ENCODE data around the gene SLC30A2. TPM values are rescaled to one million over a fixed set of nuclear protein-coding genes. Genes with fewer than 3 reads are reported as not detected.

The SLC30A2 gene
- total RNA-seq, 1 donor from 2014 or later = 4.4 TPM

DNA sequence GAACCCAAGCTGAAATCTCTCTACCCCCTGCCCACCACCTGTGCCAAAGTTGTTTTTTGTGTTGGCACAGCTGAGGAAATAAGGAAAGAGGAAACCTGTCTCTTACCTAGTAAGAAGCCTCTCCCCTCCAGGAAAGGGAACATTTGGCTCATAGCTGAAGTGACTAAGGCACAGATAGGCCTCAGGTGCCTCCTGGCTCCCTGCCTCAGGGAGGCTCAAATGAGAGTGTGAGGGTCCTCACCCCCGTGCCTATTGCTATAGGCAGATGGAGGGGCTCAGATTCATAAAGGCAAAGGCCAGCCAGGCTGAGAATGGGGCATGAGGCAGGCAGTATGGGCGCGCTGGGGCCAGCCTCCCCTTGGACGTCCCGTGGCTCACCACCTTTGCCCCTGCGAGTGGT is 7.4 kb downstream of the SLC30A2 start:
- H3K27me3 Mint-ChIP-seq = peaks cover 20% of the 10 kb centered on the region
- peaks cover 3% of the 10 kb centered on the region for H3K4me1 Mint-ChIP-seq (ENCODE audit: unreplicated experiment)
- peak overlapping the region; percentile 51 for H3K27ac Mint-ChIP-seq
- H3K9me3 Mint-ChIP-seq = no peaks in the 10 kb centered on the region
- peak overlapping the region; percentile 44 for H3K4me3 Mint-ChIP-seq
- no peak for DNase-seq (ENCODE audit: extremely low spot score, unreplicated experiment)
- H3K36me3 Mint-ChIP-seq = no peaks in the 10 kb centered on the region
- TF ChIP-seq CTCF (conservative IDR thresholded peaks at IDR 0.05) = no peak

DNA sequence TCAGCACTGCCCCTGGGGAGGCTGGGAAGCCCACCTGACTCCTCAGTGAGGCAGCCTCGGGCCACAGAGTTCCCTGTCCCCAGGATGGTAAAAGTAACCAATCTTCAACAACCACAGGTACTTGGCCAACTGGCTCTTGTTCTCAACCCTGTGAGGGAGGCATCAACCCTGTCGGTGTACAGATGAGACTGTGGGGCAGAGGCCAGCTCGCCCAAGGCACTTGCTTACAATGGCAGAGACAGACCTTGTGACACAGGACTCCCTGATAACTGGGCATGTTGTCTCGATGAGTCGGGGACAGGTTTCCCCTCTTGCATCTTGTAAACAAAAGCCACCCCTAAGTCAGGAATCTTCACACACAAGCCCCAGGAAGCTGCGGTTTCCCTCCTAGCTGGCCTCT is 8.0 kb downstream of the SLC30A2 start:
- no peak for TF ChIP-seq CTCF (conservative IDR thresholded peaks at IDR 0.05)
- Mint-ChIP-seq H3K36me3 (no peaks in the 10 kb centered on the region), H3K27ac (peak overlapping the region; percentile 51), H3K4me3 (peak overlapping the region; percentile 44), H3K4me1 (ENCODE audit: unreplicated experiment) (peaks cover 3% of the 10 kb centered on the region), H3K27me3 (peaks cover 14% of the 10 kb centered on the region), H3K9me3 (no peaks in the 10 kb centered on the region)
- DNase-seq (ENCODE audit: extremely low spot score, unreplicated experiment) = no peak

GRCh38 chr1:26036756-26037281 is 9.1 kb downstream of the SLC30A2 start:
- H3K9me3 Mint-ChIP-seq = no peaks in the 10 kb centered on the region
- H3K36me3 Mint-ChIP-seq = no peaks in the 10 kb centered on the region
- no peak for DNase-seq (ENCODE audit: extremely low spot score, unreplicated experiment)
- peak overlapping the region; percentile 96 for H3K27ac Mint-ChIP-seq
- H3K4me1 Mint-ChIP-seq (ENCODE audit: unreplicated experiment) = peaks cover 3% of the 10 kb centered on the region
- H3K27me3 Mint-ChIP-seq = peaks cover 14% of the 10 kb centered on the region
- H3K4me3 Mint-ChIP-seq = peak overlapping the region; percentile 95
- TF ChIP-seq CTCF (conservative IDR thresholded peaks at IDR 0.05) = no peak

DNA sequence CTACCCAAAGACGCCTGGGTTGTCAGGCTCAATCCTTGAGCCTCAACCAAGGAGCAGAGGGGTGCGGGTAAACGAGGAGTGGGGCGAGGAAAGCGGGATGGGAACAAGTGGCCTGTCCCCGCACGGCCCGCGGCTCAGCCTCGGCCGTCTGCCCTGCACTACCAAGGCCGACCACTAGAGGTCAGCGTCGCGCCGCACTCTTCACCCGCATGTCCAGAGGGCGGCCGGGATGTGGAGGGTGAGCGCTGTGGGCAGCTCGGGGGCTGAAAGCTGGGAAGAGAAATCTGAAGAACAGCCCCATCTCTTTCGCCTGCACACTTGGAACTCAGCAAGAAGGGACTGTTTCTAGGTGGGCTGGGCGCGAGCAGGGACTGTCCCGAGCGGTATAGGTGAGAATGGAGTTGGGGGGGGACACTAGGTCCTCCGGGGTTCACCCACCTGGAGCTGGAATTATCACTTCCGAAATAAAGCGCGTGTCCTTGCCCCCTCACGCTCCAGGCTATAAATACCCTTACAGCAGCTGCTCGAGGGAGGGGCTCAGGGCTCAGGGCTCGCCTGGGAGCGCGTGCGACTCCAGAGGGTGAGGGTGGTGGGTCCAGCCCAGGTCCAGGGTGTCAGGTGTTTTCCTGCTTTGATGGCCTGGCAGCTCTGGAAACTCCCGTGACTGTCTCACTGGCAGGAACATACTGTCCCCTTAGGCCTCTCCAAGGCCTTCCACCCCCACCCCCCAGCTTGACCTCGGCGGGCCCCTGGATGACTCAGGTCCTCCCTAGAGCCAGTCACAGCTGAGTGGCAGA is 9.8 kb downstream of the SLC30A2 start:
- Mint-ChIP-seq H3K9me3 (no peaks in the 10 kb centered on the region), H3K4me3 (peak overlapping the region; percentile 95), H3K36me3 (no peaks in the 10 kb centered on the region), H3K4me1 (ENCODE audit: unreplicated experiment) (peaks cover 3% of the 10 kb centered on the region), H3K27ac (peak overlapping the region; percentile 96), H3K27me3 (peaks cover 9% of the 10 kb centered on the region)
- DNase-seq (ENCODE audit: extremely low spot score, unreplicated experiment) = peak; percentile 89
- TF ChIP-seq CTCF (conservative IDR thresholded peaks at IDR 0.05) = peak; percentile 99

DNA sequence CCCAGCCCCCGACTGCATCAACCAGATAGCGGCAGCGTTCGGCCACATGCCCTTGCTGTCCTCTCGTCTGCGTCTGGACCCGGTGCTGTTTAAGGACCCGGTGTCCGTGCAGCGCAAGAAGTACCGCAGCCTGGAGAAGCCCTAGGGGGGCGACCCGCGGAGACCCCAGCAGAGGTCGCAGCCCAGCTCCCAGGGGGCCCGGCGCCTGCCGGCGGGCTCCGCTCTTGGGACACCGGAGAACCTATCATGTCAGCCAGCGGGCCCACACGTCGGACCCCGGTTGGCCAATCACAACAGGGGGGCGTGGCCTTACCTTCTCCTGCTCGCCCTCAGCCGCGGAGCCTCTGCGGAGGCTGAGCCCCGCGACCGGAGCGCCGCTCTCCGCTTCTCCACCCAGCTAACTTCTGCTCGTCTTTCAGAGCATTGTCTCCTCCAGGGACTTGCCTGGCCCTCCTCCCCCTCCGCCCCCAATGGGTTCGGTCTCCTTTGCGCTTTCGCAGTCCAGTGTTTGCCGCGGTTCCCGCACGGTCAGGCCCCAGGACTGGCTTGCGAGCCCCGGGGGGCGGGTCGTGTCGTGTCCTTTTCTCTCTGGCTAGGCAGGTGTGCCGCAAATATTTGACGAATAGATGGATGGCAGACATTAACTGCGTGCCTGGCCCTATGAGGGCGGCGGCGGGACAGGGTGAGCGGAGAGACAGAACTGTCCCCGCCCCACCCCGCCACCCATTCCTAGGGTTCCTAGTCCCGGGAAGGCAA is 10.5 kb downstream of the SLC30A2 start:
- Mint-ChIP-seq H3K27me3 (peaks cover 9% of the 10 kb centered on the region), H3K4me1 (ENCODE audit: unreplicated experiment) (peaks cover 3% of the 10 kb centered on the region), H3K27ac (peak overlapping the region; percentile 96), H3K4me3 (peak overlapping the region; percentile 95), H3K9me3 (no peaks in the 10 kb centered on the region), H3K36me3 (no peaks in the 10 kb centered on the region)
- no peak for TF ChIP-seq CTCF (conservative IDR thresholded peaks at IDR 0.05)
- peak; percentile 92 for DNase-seq (ENCODE audit: extremely low spot score, unreplicated experiment)
